Fibroblast of the aortic adventitia (primary cell): ENCODE results near the gene SPTBN1. TPM values are rescaled to one million over a fixed set of nuclear protein-coding genes. Genes with fewer than 3 reads are reported as not detected.

ENCODE experiments used
- DNase-seq: peaks from one replicate; pipeline ENCODE4 v3.0.0-alpha.2; 2010; ENCODE audit warnings: low read depth
- H3K4me3 ChIP-seq: 2 replicates; pipeline ENCODE4 v1.5.1; 2011; ENCODE audit warnings: low read depth, mild to moderate bottlenecking, control low read depth, low read length, moderate library complexity
- CTCF ChIP-seq: IDR thresholded peaks from 2 replicates; pipeline ENCODE4 v1.5.1; 2011; ENCODE audit warnings: mild to moderate bottlenecking, low read length, control low read depth, inconsistent platforms; ENCODE audit not compliant: insufficient read depth
- total RNA-seq: library from RNA; depleted of rRNA; stranded (reverse); fragments of >200 nt; gene quantifications from 2 replicates; pipeline ENCODE4 v1.2.3, GENCODE V29; 2012; ENCODE audit warnings: low replicate concordance

SPTBN1 gene
- total RNA-seq, 1 donor, result 293 TPM

GRCh38 chr2:54652540-54652939 is 196.4 kb downstream of the SPTBN1 start:
- no peak for TF ChIP-seq CTCF
- no peak for DNase-seq
- H3K4me3 ChIP-seq, result no peak overlapping the region

GRCh38 chr2:54653572-54654204 is 197.6 kb downstream of the SPTBN1 start:
- H3K4me3 ChIP-seq, result no peak overlapping the region
- TF ChIP-seq CTCF, result no peak
- no peak for DNase-seq

GRCh38 chr2:54655046-54655809 is 199.1 kb downstream of the SPTBN1 start:
- no peak for TF ChIP-seq CTCF
- no peak for DNase-seq
- H3K4me3 ChIP-seq, result no peak overlapping the region

- no peak for DNase-seq
- no peak for TF ChIP-seq CTCF
- H3K4me3 ChIP-seq, result no peak overlapping the region
These were observed 200.7 kb downstream of the SPTBN1 start for GRCh38 chr2:54656863-54657262.

- TF ChIP-seq CTCF, result peak; percentile 65
- peak; percentile 58 for DNase-seq
- no peak overlapping the region for H3K4me3 ChIP-seq
These were observed 201.5 kb downstream of the SPTBN1 start for GRCh38 chr2:54657664-54658083.

- no peak overlapping the region for H3K4me3 ChIP-seq
- TF ChIP-seq CTCF, result no peak
- DNase-seq, result peak; percentile 53
These were observed 202.5 kb downstream of the SPTBN1 start for GRCh38 chr2:54658564-54659071.
